ENCODE measurements around the gene SORCS2.

The SORCS2 gene

GRCh38 chr4:7252510-7253340, 60.4 kb downstream of the SORCS2 start:
- no peak overlapping the region for H3K4me3 ChIP-seq (ENCODE audit: low read length)
- no peaks in the 10 kb centered on the region for H3K9me2 ChIP-seq (replicated peaks; ENCODE audit: control insufficient read depth, low read length)
- peaks cover 10% of the 10 kb centered on the region for H3K4me1 ChIP-seq (ENCODE audit: control insufficient read depth, low read length)
- peaks cover 2% of the 10 kb centered on the region; the same call in 1 of the 2 replicates for H3K27me3 ChIP-seq (ENCODE audit: control insufficient read depth, low read length)
- H3K9me3 ChIP-seq (ENCODE audit: control insufficient read depth, insufficient read depth, low read length) = no peaks in the 10 kb centered on the region
- H4K20me1 ChIP-seq (ENCODE audit: control insufficient read depth, insufficient read depth, low read depth, low read length) = no peaks in the 10 kb centered on the region
- no peaks in the 10 kb centered on the region for H3K79me2 ChIP-seq (ENCODE audit: control insufficient read depth, low read length)
- no peak overlapping the region for H3K4me2 ChIP-seq (ENCODE audit: low read length)
- H3K36me3 ChIP-seq (ENCODE audit: control insufficient read depth, low read length) = no peaks in the 10 kb centered on the region
- H3K27ac ChIP-seq (ENCODE audit: low read depth, low read length) = no peak overlapping the region
- no peak for TF ChIP-seq CTCF (IDR thresholded peaks at IDR 0.05; ENCODE audit: low read depth, low read length, poor library complexity, severe bottlenecking)
- TF ChIP-seq EZH2phosphoT487 (IDR thresholded peaks at IDR 0.05; ENCODE audit: borderline replicate concordance, low read length) = no peak
- H3F3A ChIP-seq (ENCODE audit: control insufficient read depth, insufficient read depth) = no peaks in the 10 kb centered on the region

GRCh38 chr4:7253341-7253700, 61.0 kb downstream of the SORCS2 start:
- H3K36me3 ChIP-seq (ENCODE audit: control insufficient read depth, low read length) = no peaks in the 10 kb centered on the region
- TF ChIP-seq CTCF (IDR thresholded peaks at IDR 0.05; ENCODE audit: low read depth, low read length, poor library complexity, severe bottlenecking) (no peak), EZH2phosphoT487 (IDR thresholded peaks at IDR 0.05; ENCODE audit: borderline replicate concordance, low read length) (no peak)
- peaks cover 2% of the 10 kb centered on the region; the same call in 1 of the 2 replicates for H3K27me3 ChIP-seq (ENCODE audit: control insufficient read depth, low read length)
- H3K9me2 ChIP-seq (replicated peaks; ENCODE audit: control insufficient read depth, low read length) = no peaks in the 10 kb centered on the region
- peaks cover 10% of the 10 kb centered on the region for H3K4me1 ChIP-seq (ENCODE audit: control insufficient read depth, low read length)
- no peak overlapping the region for H3K4me2 ChIP-seq (ENCODE audit: low read length)
- H4K20me1 ChIP-seq (ENCODE audit: control insufficient read depth, insufficient read depth, low read depth, low read length) = no peaks in the 10 kb centered on the region
- no peak overlapping the region for H3K27ac ChIP-seq (ENCODE audit: low read depth, low read length)
- no peaks in the 10 kb centered on the region for H3F3A ChIP-seq (ENCODE audit: control insufficient read depth, insufficient read depth)
- H3K9me3 ChIP-seq (ENCODE audit: control insufficient read depth, insufficient read depth, low read length) = no peaks in the 10 kb centered on the region
- no peak overlapping the region for H3K4me3 ChIP-seq (ENCODE audit: low read length)
- H3K79me2 ChIP-seq (ENCODE audit: control insufficient read depth, low read length) = no peaks in the 10 kb centered on the region

GRCh38 chr4:7253837-7254236, 61.5 kb downstream of the SORCS2 start:
- Histone ChIP-seq H3K36me3 (ENCODE audit: control insufficient read depth, low read length) (no peaks in the 10 kb centered on the region), H3K9me2 (replicated peaks; ENCODE audit: control insufficient read depth, low read length) (no peaks in the 10 kb centered on the region), H3K27me3 (ENCODE audit: control insufficient read depth, low read length) (peaks cover 2% of the 10 kb centered on the region; the same call in 1 of the 2 replicates), H3K4me3 (ENCODE audit: low read length) (no peak overlapping the region), H3K79me2 (ENCODE audit: control insufficient read depth, low read length) (no peaks in the 10 kb centered on the region), H4K20me1 (ENCODE audit: control insufficient read depth, insufficient read depth, low read depth, low read length) (no peaks in the 10 kb centered on the region), H3K4me1 (ENCODE audit: control insufficient read depth, low read length) (peaks cover 10% of the 10 kb centered on the region), H3F3A (ENCODE audit: control insufficient read depth, insufficient read depth) (no peaks in the 10 kb centered on the region), H3K27ac (ENCODE audit: low read depth, low read length) (no peak overlapping the region), H3K9me3 (ENCODE audit: control insufficient read depth, insufficient read depth, low read length) (no peaks in the 10 kb centered on the region), H3K4me2 (ENCODE audit: low read length) (no peak overlapping the region)
- TF ChIP-seq CTCF (IDR thresholded peaks at IDR 0.05; ENCODE audit: low read depth, low read length, poor library complexity, severe bottlenecking) = no peak

Data from DOHH2 (cell line).